Osteocyte (in vitro differentiated cells): ENCODE results near the gene SULT1C2. TPM values are rescaled to one million over a fixed set of nuclear protein-coding genes. Genes with fewer than 3 reads are reported as not detected.

Experiments used
- DNase-seq: peaks from one replicate; pipeline ENCODE4 v3.0.0; 2021; ENCODE audit warnings: mixed read lengths; ENCODE audit not compliant: unreplicated experiment; ENCODE audit errors: extremely low spot score
- H3K27ac Mint-ChIP-seq: one replicate; pipeline ENCODE4 v1.8.0; 2021; ENCODE audit warnings: mild to moderate bottlenecking, mixed read lengths; ENCODE audit not compliant: unreplicated experiment
- H3K27me3 Mint-ChIP-seq: one replicate; pipeline ENCODE4 v1.8.0; 2021; ENCODE audit warnings: mixed read lengths; ENCODE audit not compliant: unreplicated experiment
- H3K36me3 Mint-ChIP-seq: one replicate; pipeline ENCODE4 v1.8.0; 2021; ENCODE audit warnings: mixed read lengths; ENCODE audit not compliant: unreplicated experiment
- H3K4me1 Mint-ChIP-seq: one replicate; pipeline ENCODE4 v1.8.0; 2021; ENCODE audit warnings: mixed read lengths; ENCODE audit not compliant: unreplicated experiment
- H3K4me3 Mint-ChIP-seq: one replicate; pipeline ENCODE4 v1.8.0; 2021; ENCODE audit warnings: mild to moderate bottlenecking, moderate library complexity, mixed read lengths; ENCODE audit not compliant: unreplicated experiment
- H3K9me3 Mint-ChIP-seq: one replicate; pipeline ENCODE4 v1.8.0; 2021; ENCODE audit warnings: mixed read lengths; ENCODE audit not compliant: unreplicated experiment
- long read RNA-seq: library from polyadenylated mRNA; unstranded; transcript quantifications from one replicate; pipeline ENCODE4 v2.0.0, GENCODE V29; 2021
- total RNA-seq: library from RNA; stranded (reverse); gene quantifications from 2 replicates; pipeline ENCODE4 v1.2.1, GENCODE V29; 2021
- TF ChIP-seq, protein P1 (sequence below): fragments of 200-600 bp; sonication (generic); IDR thresholded peaks from 2 replicates; pipeline ENCODE4 v1.5.0; 2021; ENCODE audit warnings: antibody characterized with exemption, mild to moderate bottlenecking, moderate library complexity

The SULT1C2 gene
- 1.9 and 2.2 TPM in 2 replicates for total RNA-seq
- long read RNA-seq, partial matches to known transcripts: 1 of 4 reads
- long read RNA-seq, other reads (novel, unspliced or antisense): 0 of 4 reads

DNA sequence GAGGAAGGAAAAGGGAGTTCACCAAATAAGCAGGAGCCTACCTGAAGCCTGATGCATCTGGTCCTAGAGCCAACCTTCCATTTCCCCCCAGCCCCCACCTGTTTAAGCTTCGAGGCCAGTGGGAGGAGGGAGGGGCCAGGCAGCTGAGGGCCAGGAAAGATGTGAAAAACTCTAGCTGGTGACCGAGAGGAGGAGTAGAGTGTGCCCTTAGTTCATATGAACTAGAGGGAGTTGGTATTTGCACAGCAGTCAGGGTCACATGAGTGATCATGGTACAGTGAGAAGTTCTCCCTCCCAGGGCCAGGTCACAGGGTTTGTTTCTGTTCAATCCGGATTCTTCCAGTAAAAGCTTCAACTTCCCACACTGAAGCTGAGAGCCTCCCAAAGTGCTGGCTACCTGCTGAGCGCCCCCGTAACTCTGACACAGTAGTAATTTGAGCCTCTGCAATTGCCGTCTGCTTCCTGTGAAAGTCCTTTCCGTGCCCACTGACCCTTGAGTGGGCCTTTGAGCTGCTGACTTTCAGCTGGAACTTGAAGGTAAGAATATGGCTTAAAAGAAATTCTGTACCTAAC is at the start of gene SULT1C2:
TSS of gene SULT1C2 (plus strand) at position 362 of the 573 bp plus-strand sequence. CDS start 4,773 bp downstream, outside the sequence.
- peaks cover 6% of the 10 kb centered on the region for H3K9me3 Mint-ChIP-seq
- peaks cover 28% of the 10 kb centered on the region for H3K27me3 Mint-ChIP-seq
- peak within 1 kb of the TSS; percentile 89 for H3K27ac Mint-ChIP-seq
- TF ChIP-seq, protein P1, sequence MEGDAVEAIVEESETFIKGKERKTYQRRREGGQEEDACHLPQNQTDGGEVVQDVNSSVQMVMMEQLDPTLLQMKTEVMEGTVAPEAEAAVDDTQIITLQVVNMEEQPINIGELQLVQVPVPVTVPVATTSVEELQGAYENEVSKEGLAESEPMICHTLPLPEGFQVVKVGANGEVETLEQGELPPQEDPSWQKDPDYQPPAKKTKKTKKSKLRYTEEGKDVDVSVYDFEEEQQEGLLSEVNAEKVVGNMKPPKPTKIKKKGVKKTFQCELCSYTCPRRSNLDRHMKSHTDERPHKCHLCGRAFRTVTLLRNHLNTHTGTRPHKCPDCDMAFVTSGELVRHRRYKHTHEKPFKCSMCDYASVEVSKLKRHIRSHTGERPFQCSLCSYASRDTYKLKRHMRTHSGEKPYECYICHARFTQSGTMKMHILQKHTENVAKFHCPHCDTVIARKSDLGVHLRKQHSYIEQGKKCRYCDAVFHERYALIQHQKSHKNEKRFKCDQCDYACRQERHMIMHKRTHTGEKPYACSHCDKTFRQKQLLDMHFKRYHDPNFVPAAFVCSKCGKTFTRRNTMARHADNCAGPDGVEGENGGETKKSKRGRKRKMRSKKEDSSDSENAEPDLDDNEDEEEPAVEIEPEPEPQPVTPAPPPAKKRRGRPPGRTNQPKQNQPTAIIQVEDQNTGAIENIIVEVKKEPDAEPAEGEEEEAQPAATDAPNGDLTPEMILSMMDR: no peak
- peaks cover 26% of the 10 kb centered on the region for H3K4me1 Mint-ChIP-seq
- peaks cover 2% of the 10 kb centered on the region for H3K36me3 Mint-ChIP-seq
- H3K4me3 Mint-ChIP-seq: peak within 1 kb of the TSS; percentile 53
- DNase-seq: no peak

GRCh38 chr2:108239786-108240185 is 48.9 kb upstream of the SULT1C2 start, which contains the start of gene SULT1C3:
Gene SULT1C3, plus strand, starts transcription at chr2:108239968. Its CDS starts 7,227 bp downstream, at chr2:108247195.
- Mint-ChIP-seq H3K36me3 (no peaks in the 10 kb centered on the region), H3K4me1 (no peaks in the 10 kb centered on the region), H3K9me3 (peaks cover 7% of the 10 kb centered on the region), H3K27ac (no peak within 1 kb of the TSS), H3K27me3 (peaks cover 32% of the 10 kb centered on the region), H3K4me3 (no peak within 1 kb of the TSS)
- TF ChIP-seq, protein P1: no peak
- DNase-seq: no peak

- H3K4me1 Mint-ChIP-seq: no peaks in the 10 kb centered on the region
- H3K9me3 Mint-ChIP-seq: peaks cover 11% of the 10 kb centered on the region
- peaks cover 1% of the 10 kb centered on the region for H3K36me3 Mint-ChIP-seq
- TF ChIP-seq, protein P1: no peak
- DNase-seq: no peak
- peaks cover 32% of the 10 kb centered on the region for H3K27me3 Mint-ChIP-seq
- H3K27ac Mint-ChIP-seq: no peak overlapping the region
- H3K4me3 Mint-ChIP-seq: no peak overlapping the region
These were observed 47.7 kb upstream of the SULT1C2 start for GRCh38 chr2:108240966-108241365.

- H3K36me3 Mint-ChIP-seq: peaks cover 1% of the 10 kb centered on the region
- no peaks in the 10 kb centered on the region for H3K4me1 Mint-ChIP-seq
- H3K27ac Mint-ChIP-seq: no peak overlapping the region
- no peak overlapping the region for H3K4me3 Mint-ChIP-seq
- TF ChIP-seq, protein P1: no peak
- H3K27me3 Mint-ChIP-seq: peaks cover 44% of the 10 kb centered on the region
- no peak for DNase-seq
- H3K9me3 Mint-ChIP-seq: peaks cover 7% of the 10 kb centered on the region
These were observed 45.1 kb upstream of the SULT1C2 start for GRCh38 chr2:108243566-108243965.

- no peak for DNase-seq
- Mint-ChIP-seq H3K27ac (no peak overlapping the region), H3K4me3 (no peak overlapping the region), H3K36me3 (peaks cover 1% of the 10 kb centered on the region), H3K9me3 (peaks cover 7% of the 10 kb centered on the region), H3K4me1 (no peaks in the 10 kb centered on the region), H3K27me3 (peaks cover 51% of the 10 kb centered on the region)
- TF ChIP-seq, protein P1: no peak
These were observed 43.9 kb upstream of the SULT1C2 start for GRCh38 chr2:108244667-108245414.
